Endothelial cell of umbilical vein (primary cell): ENCODE results near the gene SOHLH1. TPM values are rescaled to one million over a fixed set of nuclear protein-coding genes. Genes with fewer than 3 reads are reported as not detected.

ENCODE experiments used
- BruUV-seq: library from RNA; stranded (reverse); fragments of 400-500 nt; replicated peaks from 2 replicates; lab custom pipeline; 2021; lab: Mats Ljungman, UMichigan
- CTCF ChIA-PET: fragments of 300-600, 350-600 bp; sonication (Branson Sonifier 250); formaldehyde crosslinking; loops from one replicate; lab custom pipeline; 2021; ENCODE audit warnings: antibody characterized with exemption, inconsistent platforms; lab: Charles Lee
- POLR2A ChIA-PET: fragments of 300-600, 350-600 bp; sonication (Branson Sonifier 250); formaldehyde crosslinking; loops from one replicate; lab custom pipeline; 2021; ENCODE audit warnings: antibody characterized with exemption, inconsistent platforms; lab: Charles Lee
- DNase-seq: peaks from one replicate; pipeline ENCODE4 v3.0.0-alpha.2; 2011; ENCODE audit warnings: low read depth, low spot score
- FAIRE-seq: peaks from 2 replicates; lab custom pipeline; 2011; peaks lifted over from hg19 to GRCh38; lab: Jason Lieb, UNC
- H2AFZ ChIP-seq: 2 replicates; pipeline ENCODE4 v1.6.0; 2012; ENCODE audit warnings: low read depth, low read length, control low read depth, inconsistent platforms
- H3K27ac ChIP-seq: 2 replicates; pipeline ENCODE4 v1.5.1; 2011; ENCODE audit warnings: low read depth, mild to moderate bottlenecking, control low read depth, low read length, moderate library complexity; ENCODE audit not compliant: insufficient read depth
- H3K27me3 ChIP-seq, 2 experiments: 2 replicates each; pipeline versions ENCODE4 v1.6.0 to v1.6.1; 2011; ENCODE audit warnings: low read length in 2 of 2, mixed read lengths in 1 of 2; ENCODE audit not compliant: control insufficient read depth in 2 of 2, insufficient read depth in 2 of 2
- H3K36me3 ChIP-seq, 2 experiments: 2 replicates in 1 of 2; 3 replicates in 1 of 2; pipeline ENCODE4 v1.5.1; 2011; ENCODE audit warnings: low read length in 2 of 2, mild to moderate bottlenecking in 1 of 2, moderate library complexity in 1 of 2; ENCODE audit not compliant: control insufficient read depth in 2 of 2, insufficient read depth in 2 of 2; ENCODE audit errors: extremely low read depth in 1 of 2
- H3K4me1 ChIP-seq: 3 replicates; pipeline ENCODE4 v1.5.1; 2011; ENCODE audit warnings: mild to moderate bottlenecking, low read length; ENCODE audit not compliant: control insufficient read depth, insufficient read depth; ENCODE audit errors: extremely low read depth
- H3K4me2 ChIP-seq: 2 replicates; pipeline ENCODE4 v1.6.1; 2011; ENCODE audit warnings: low read length, control low read depth, mixed read lengths; ENCODE audit not compliant: insufficient read depth
- H3K4me3 ChIP-seq, 3 experiments: fragments of 200-600 bp in 1 of 3; sonication (generic), shearing (Covaris generic) in 1 of 3; replicated peaks in 1 of 3; 2 replicates each; pipeline ENCODE4 v1.5.1; 2011 to 2016; ENCODE audit warnings: control low read depth in 3 of 3, low read length in 3 of 3, mild to moderate bottlenecking in 2 of 3, inconsistent platforms in 1 of 3, low read depth in 1 of 3, moderate library complexity in 1 of 3; ENCODE audit not compliant: insufficient read depth in 1 of 3
- H3K79me2 ChIP-seq: 2 replicates; pipeline ENCODE4 v1.6.0; 2012; ENCODE audit warnings: low read length, inconsistent platforms; ENCODE audit not compliant: control insufficient read depth, insufficient read depth
- H3K9ac ChIP-seq: replicated peaks from 2 replicates; pipeline ENCODE3; 2011; ENCODE audit warnings: low read length, control low read depth; ENCODE audit not compliant: insufficient read depth; ENCODE audit errors: extremely low read depth
- H3K9me1 ChIP-seq: replicated peaks from 3 replicates; pipeline ENCODE4 v1.6.0; 2011; ENCODE audit warnings: mild to moderate bottlenecking, low read length; ENCODE audit not compliant: control insufficient read depth, insufficient read depth; ENCODE audit errors: extremely low read depth
- H3K9me3 ChIP-seq: replicated peaks from 2 replicates; pipeline ENCODE4 v1.5.1; 2012; ENCODE audit warnings: low read length, inconsistent platforms; ENCODE audit not compliant: control insufficient read depth, insufficient read depth
- H4K20me1 ChIP-seq: replicated peaks from 2 replicates; pipeline ENCODE3; 2011; ENCODE audit warnings: mild to moderate bottlenecking, low read length; ENCODE audit not compliant: control insufficient read depth, insufficient read depth; ENCODE audit errors: extremely low read depth
- CTCF ChIP-seq, 2 donors: IDR thresholded peaks; 1 replicate in 1 of 2; 2 replicates in 1 of 2; pipeline ENCODE4 v1.5.1; 2011; ENCODE audit warnings: low read length in 2 of 2, mild to moderate bottlenecking in 2 of 2, moderate library complexity in 2 of 2, control low read depth in 1 of 2, inconsistent platforms in 1 of 2, low read depth in 1 of 2; ENCODE audit not compliant: insufficient read depth in 1 of 2; ENCODE audit errors: extremely low read depth in 1 of 2
- EZH2 ChIP-seq: IDR thresholded peaks from 2 replicates; pipeline ENCODE4 v1.6.1; 2012; ENCODE audit warnings: borderline replicate concordance, low read depth, mild to moderate bottlenecking, moderate library complexity, low read length, inconsistent platforms; ENCODE audit not compliant: severe bottlenecking
- FOS ChIP-seq: IDR thresholded peaks from 2 replicates; pipeline ENCODE4 v1.6.1; 2011; ENCODE audit warnings: mild to moderate bottlenecking, low read length, moderate library complexity, borderline replicate concordance; ENCODE audit not compliant: insufficient read depth
- GATA2 ChIP-seq: IDR thresholded peaks from 2 replicates; pipeline ENCODE4 v1.7.0; 2011; ENCODE audit warnings: low read depth, mild to moderate bottlenecking, moderate library complexity, mixed read lengths, low read length; ENCODE audit not compliant: insufficient read length, insufficient read depth
- JUN ChIP-seq: IDR thresholded peaks from 2 replicates; pipeline ENCODE4 v1.6.1; 2011; ENCODE audit warnings: borderline replicate concordance, low read depth; ENCODE audit not compliant: insufficient read length, insufficient read depth
- MAX ChIP-seq: IDR thresholded peaks from 2 replicates; pipeline ENCODE4 v1.6.1; 2011; ENCODE audit not compliant: insufficient read depth, insufficient read length
- MYC ChIP-seq: IDR thresholded peaks from one replicate; pipeline ENCODE4 v1.6.1; 2011; ENCODE audit warnings: mild to moderate bottlenecking, low read depth, low read length
- POLR2A ChIP-seq: IDR thresholded peaks from 2 replicates; pipeline ENCODE4 v1.6.1; 2012; ENCODE audit warnings: low read depth, mild to moderate bottlenecking, control low read depth, low read length
- POLR2AphosphoS5 ChIP-seq: IDR thresholded peaks from 2 replicates; pipeline ENCODE4 v1.6.1; 2012; ENCODE audit warnings: low read depth, mild to moderate bottlenecking, control low read depth, low read length, moderate library complexity; ENCODE audit not compliant: insufficient read depth
- dilution Hi-C: fragments of 300-500 bp; cut with MboI; formaldehyde crosslinking; loops from one replicate; pipeline ENCODE4 v1.15.0; 2019; ENCODE audit warnings: low sequenced_read_pairs; ENCODE audit not compliant: extremely low pct_ligation_motif_present
- intact Hi-C: fragments of 100-400 bp; cut with micrococcal nuclease; formaldehyde crosslinking; loops from one replicate; pipeline ENCODE4 v1.10.0; 2022
- polyA plus RNA-seq, 4 experiments: library from polyadenylated mRNA; depleted of rRNA in 3 of 4; stranded (reverse) in 3 of 4; unstranded in 1 of 4; fragments of >200 nt; gene quantifications; 2 replicates each; pipeline versions ENCODE4 v1.2.1 to v1.2.3, GENCODE V29; 2011 to 2012; ENCODE audit warnings: missing spikeins in 1 of 4
- total RNA-seq: library from RNA; stranded (reverse); gene quantifications from 2 replicates; pipeline ENCODE4 v1.2.3, GENCODE V29; 2021

The SOHLH1 gene
- total and polyA plus RNA-seq, 2 donors (not counting 3 experiments of a cell fraction or from before 2014, with no cell fraction given) = not detected

GRCh38 chr9:135667463-135668001, 31.7 kb downstream of the SOHLH1 start:
- CTCF ChIA-PET = interaction anchor here (0.9 kb wide), 1 partner anchor 8 kb away, joined by 3 read pairs; no protein-coding TSS in a partner anchor

More at GRCh38 chr9:135667463-135668001, 31.7 kb downstream of the SOHLH1 start:
- POLR2A ChIA-PET = no interaction called here
- Histone ChIP-seq H2AFZ (no peak overlapping the region), H4K20me1 (no peaks in the 10 kb centered on the region), H3K9me1 (no peaks in the 10 kb centered on the region), H3K36me3 (no peaks in the 10 kb centered on the region), H3K9me3 (no peaks in the 10 kb centered on the region), H3K4me2 (no peak overlapping the region), H3K4me1 (no peaks in the 10 kb centered on the region), H3K27me3 (no peaks in the 10 kb centered on the region), H3K4me3 (no peak overlapping the region), H3K79me2 (no peaks in the 10 kb centered on the region), H3K27ac (no peak overlapping the region), H3K9ac (no peak overlapping the region)
- intact Hi-C loops = no loop called here
- dilution Hi-C loops = no loop called here
- DNase-seq = no peak
- TF ChIP-seq CTCF (IDR thresholded peaks at IDR 0.05; ENCODE audit: extremely low read depth in 1 of 2, insufficient read depth in 1 of 2, low read depth in 1 of 2, low read length in 2 of 2) (no peak), POLR2AphosphoS5 (no peak), MAX (no peak), JUN (no peak), MYC (no peak), POLR2A (no peak), GATA2 (no peak), EZH2 (no peak), FOS (no peak)
- no peak for FAIRE-seq
- BruUV-seq = no TSS peak
